SU-DHL-6 (cell line): Measurements from ENCODE around the gene ALDH3A1.
"Not testable (repeated sequence)": the region's sequence is repeated elsewhere in the genome, so short reads cannot be mapped to it uniquely, and the experiment has no call there.

Experiments used
- H2AFZ ChIP-seq: fragments of 200-600 bp; sonication (generic); 2 replicates; pipeline ENCODE4 v1.6.1; 2014; ENCODE audit warnings: low read depth, mild to moderate bottlenecking, moderate library complexity, mixed read lengths, antibody characterized with exemption, low read length; ENCODE audit not compliant: severe bottlenecking
- H3F3A ChIP-seq: fragments of 200-600 bp; shearing (Covaris generic); 2 replicates; pipeline ENCODE4 v1.6.0; 2016; ENCODE audit warnings: antibody characterized with exemption, mild to moderate bottlenecking; ENCODE audit not compliant: insufficient read depth
- H3K27ac ChIP-seq: fragments of 200-600 bp; sonication (generic); 2 replicates; pipeline ENCODE4 v1.5.1; 2016; ENCODE audit warnings: low read depth, mild to moderate bottlenecking, low read length, moderate library complexity, mixed read lengths
- H3K27me3 ChIP-seq: fragments of 200-600 bp; sonication (generic), shearing (Covaris generic); 2 replicates; pipeline ENCODE4 v1.6.0; 2014; ENCODE audit warnings: mild to moderate bottlenecking, low read length
- H3K36me3 ChIP-seq: fragments of 200-600 bp; sonication (generic); 2 replicates; pipeline ENCODE4 v1.6.1; 2014; ENCODE audit warnings: mild to moderate bottlenecking, low read length, mixed read lengths
- H3K4me2 ChIP-seq: fragments of 300-600, 200-600 bp; shearing (Covaris generic), sonication (generic); 2 replicates; pipeline ENCODE4 v1.6.0; 2014; ENCODE audit warnings: low read length, low read depth, mild to moderate bottlenecking; ENCODE audit not compliant: poor library complexity, severe bottlenecking
- H3K4me3 ChIP-seq: fragments of 200-600 bp; sonication (generic); 2 replicates; pipeline ENCODE4 v1.5.1; 2014; ENCODE audit warnings: antibody characterized with exemption, low read length, mild to moderate bottlenecking, mixed read lengths; ENCODE audit not compliant: insufficient read depth, poor library complexity, severe bottlenecking
- H3K79me2 ChIP-seq: fragments of 200-600 bp; sonication (generic); 2 replicates; pipeline ENCODE4 v1.6.1; 2014; ENCODE audit warnings: mild to moderate bottlenecking, low read length, moderate library complexity; ENCODE audit not compliant: insufficient read depth
- H3K9ac ChIP-seq: fragments of 200-600 bp; sonication (generic); 2 replicates; pipeline ENCODE4 v1.7.0; 2014; ENCODE audit warnings: mild to moderate bottlenecking, low read length
- H3K9me2 ChIP-seq: fragments of 200-600 bp; sonication (generic); replicated peaks from 2 replicates; pipeline ENCODE4 v1.6.1; 2014; ENCODE audit warnings: low read length; ENCODE audit not compliant: insufficient read depth
- H3K9me3 ChIP-seq: fragments of 200-600 bp; sonication (generic); 2 replicates; pipeline ENCODE4 v1.6.1; 2014; ENCODE audit warnings: low read length, mixed read lengths; ENCODE audit not compliant: insufficient read depth
- H4K20me1 ChIP-seq: fragments of 200-600 bp; sonication (generic); 2 replicates; pipeline ENCODE4 v1.6.1; 2014; ENCODE audit warnings: low read depth, mild to moderate bottlenecking, antibody characterized with exemption, low read length, moderate library complexity, mixed read lengths
- EZH2phosphoT487 ChIP-seq: fragments of 200-600 bp; sonication (generic), shearing (Covaris generic); conservative IDR thresholded peaks from 2 replicates; pipeline ENCODE4 v1.6.1; 2018; ENCODE audit warnings: mild to moderate bottlenecking, antibody characterized with exemption, low read length, moderate library complexity, mixed read lengths
- TF ChIP-seq, protein P1 (sequence below): fragments of 200-600 bp; sonication (generic); IDR thresholded peaks from one replicate; pipeline ENCODE4 v1.5.1; 2017; ENCODE audit warnings: antibody characterized with exemption, mild to moderate bottlenecking, low read length, moderate library complexity; ENCODE audit not compliant: insufficient read depth, poor library complexity, severe bottlenecking

ALDH3A1 gene

DNA sequence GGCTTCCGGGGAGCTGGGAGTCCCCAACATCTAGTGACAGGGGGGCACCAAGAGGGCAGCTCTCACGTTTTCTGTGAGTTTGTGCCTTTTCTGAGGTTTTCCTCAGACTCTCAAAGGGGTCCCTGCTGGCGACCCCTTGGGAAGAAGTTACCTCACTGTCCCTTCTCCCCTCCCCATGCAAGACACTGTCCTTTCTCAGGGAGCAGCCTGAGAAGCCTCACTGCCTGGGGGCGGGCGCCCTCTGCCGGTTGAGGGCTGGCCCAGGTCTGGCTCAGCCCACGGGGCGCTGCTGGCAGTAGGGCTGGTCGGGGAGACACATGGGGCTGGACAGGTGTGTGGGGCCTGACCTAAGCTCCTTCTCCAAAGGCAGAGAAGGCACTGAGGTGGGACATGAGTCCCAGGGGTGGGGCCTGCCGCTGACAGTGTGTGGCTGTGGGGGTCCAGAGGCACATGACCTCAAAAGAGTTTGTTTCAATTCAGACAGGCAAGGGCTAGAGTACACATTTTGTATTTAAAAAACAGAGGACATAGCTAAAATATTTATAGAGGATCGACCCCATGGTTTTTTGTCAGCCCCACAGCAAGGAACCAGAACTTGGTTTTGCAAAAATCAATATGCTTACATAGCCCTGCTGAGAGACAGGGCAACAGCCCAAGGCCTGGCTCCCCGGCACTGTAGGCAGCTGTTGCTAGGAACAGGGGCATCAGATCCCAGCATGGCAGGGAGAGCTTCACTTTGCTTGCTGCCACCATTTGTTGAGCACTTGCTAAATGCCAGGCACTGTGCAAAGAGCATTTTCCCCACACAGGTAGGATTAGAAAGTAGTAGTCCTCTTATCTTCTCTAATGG lies 18.5 kb upstream of the ALDH3A1 start:
- Histone ChIP-seq H3K27me3 (no peaks in the 10 kb centered on the region), H2AFZ (no peak overlapping the region), H3K79me2 (no peaks in the 10 kb centered on the region), H3K9ac (no peak overlapping the region), H3K9me2 (no peaks in the 10 kb centered on the region), H3F3A (no peaks in the 10 kb centered on the region), H3K9me3 (no peaks in the 10 kb centered on the region), H4K20me1 (no peaks in the 10 kb centered on the region), H3K4me2 (no peak overlapping the region), H3K27ac (no peak overlapping the region), H3K36me3 (no peaks in the 10 kb centered on the region), H3K4me3 (no peak overlapping the region)
- no peak for TF ChIP-seq EZH2phosphoT487
- TF ChIP-seq, protein P1, sequence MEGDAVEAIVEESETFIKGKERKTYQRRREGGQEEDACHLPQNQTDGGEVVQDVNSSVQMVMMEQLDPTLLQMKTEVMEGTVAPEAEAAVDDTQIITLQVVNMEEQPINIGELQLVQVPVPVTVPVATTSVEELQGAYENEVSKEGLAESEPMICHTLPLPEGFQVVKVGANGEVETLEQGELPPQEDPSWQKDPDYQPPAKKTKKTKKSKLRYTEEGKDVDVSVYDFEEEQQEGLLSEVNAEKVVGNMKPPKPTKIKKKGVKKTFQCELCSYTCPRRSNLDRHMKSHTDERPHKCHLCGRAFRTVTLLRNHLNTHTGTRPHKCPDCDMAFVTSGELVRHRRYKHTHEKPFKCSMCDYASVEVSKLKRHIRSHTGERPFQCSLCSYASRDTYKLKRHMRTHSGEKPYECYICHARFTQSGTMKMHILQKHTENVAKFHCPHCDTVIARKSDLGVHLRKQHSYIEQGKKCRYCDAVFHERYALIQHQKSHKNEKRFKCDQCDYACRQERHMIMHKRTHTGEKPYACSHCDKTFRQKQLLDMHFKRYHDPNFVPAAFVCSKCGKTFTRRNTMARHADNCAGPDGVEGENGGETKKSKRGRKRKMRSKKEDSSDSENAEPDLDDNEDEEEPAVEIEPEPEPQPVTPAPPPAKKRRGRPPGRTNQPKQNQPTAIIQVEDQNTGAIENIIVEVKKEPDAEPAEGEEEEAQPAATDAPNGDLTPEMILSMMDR = peak; percentile 98

DNA sequence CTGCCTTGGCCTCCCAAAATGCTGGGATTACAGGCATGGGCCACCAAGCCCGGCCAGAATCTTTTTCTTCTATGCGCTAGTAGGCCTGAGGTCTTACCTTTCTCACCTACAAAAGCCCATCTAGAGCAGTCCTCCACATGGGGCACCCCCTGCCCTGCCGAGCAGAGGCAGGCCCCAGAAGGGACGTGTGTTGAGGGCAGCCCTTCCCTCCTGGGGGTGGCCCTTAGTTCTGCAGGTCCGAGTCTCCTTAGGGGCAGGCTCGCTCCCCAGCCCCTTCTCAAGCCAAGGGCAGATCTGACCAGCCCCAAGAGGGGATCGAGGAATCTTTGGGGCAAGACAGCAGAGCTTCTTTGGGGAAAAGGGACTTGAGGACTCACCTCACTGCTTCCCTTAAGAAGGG lies 17.9 kb upstream of the ALDH3A1 start:
- Histone ChIP-seq H3K79me2 (no peaks in the 10 kb centered on the region), H2AFZ (no peak overlapping the region), H3K27ac (no peak overlapping the region), H3K9ac (no peak overlapping the region), H3K9me2 (no peaks in the 10 kb centered on the region), H3K4me3 (no peak overlapping the region), H3K9me3 (no peaks in the 10 kb centered on the region), H3K4me2 (no peak overlapping the region), H4K20me1 (no peaks in the 10 kb centered on the region), H3F3A (no peaks in the 10 kb centered on the region), H3K27me3 (no peaks in the 10 kb centered on the region), H3K36me3 (no peaks in the 10 kb centered on the region)
- TF ChIP-seq, protein P1 = no peak
- no peak for TF ChIP-seq EZH2phosphoT487

DNA sequence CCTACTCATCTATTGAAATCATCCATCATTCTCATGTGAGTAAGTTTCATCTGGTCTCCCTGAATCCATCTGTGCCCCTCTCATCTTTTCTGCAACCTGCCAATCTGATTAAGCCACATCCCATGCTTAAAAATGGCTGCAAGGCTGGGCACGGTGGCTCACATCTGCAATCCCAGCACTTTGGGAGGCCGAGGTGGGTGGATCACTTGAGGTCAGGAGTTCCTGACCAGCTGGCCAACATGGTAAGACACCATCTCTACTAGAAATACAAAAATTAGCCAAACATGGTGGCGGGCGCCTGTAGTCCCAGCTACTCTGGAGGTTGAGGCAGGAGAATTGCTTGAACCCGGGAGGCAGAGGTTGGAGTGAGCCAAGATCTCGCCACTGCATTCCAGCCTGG lies 15.9 kb upstream of the ALDH3A1 start:
- H3K9ac ChIP-seq, H2AFZ ChIP-seq, H3K4me2 ChIP-seq, H3K27ac ChIP-seq, H3K9me3 ChIP-seq, H3K79me2 ChIP-seq, H3K4me3 ChIP-seq, H3K9me2 ChIP-seq, H3K27me3 ChIP-seq, H3K36me3 ChIP-seq, H3F3A ChIP-seq, H4K20me1 ChIP-seq: not testable (repeated sequence)

DNA sequence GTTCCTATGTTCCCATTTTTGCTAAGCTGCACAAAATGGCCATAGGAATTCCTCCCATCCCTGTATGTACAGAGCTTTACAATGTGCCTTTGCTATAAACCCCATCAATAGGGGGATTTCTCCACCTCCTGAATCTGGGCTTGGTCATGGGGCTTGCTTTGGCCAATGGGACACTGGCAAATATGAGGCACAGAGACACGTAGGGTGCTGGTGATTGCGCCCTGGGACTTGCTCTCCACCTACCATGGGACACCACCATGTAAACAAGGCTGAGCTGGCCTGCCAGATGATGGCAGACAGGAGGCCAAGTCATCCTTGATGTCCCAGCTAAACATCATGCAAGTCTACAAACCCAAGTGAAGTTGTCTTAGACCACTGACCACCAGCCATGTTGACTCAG lies 15.3 kb upstream of the ALDH3A1 start:
- no peaks in the 10 kb centered on the region for H3F3A ChIP-seq

More for the DNA sequence above, 15.3 kb upstream of the ALDH3A1 start:
- Histone ChIP-seq H2AFZ (no peak overlapping the region), H3K9ac (no peak overlapping the region), H3K27me3 (no peaks in the 10 kb centered on the region), H3K4me3 (no peak overlapping the region), H3K79me2 (no peaks in the 10 kb centered on the region), H3K9me2 (no peaks in the 10 kb centered on the region), H4K20me1 (no peaks in the 10 kb centered on the region), H3K27ac (no peak overlapping the region), H3K36me3 (no peaks in the 10 kb centered on the region), H3K9me3 (no peaks in the 10 kb centered on the region), H3K4me2 (no peak overlapping the region)
- TF ChIP-seq, protein P1 = no peak
- no peak for TF ChIP-seq EZH2phosphoT487
